K562 (cell line): ENCODE data around the gene RAG2. TPM values are rescaled to one million over a fixed set of nuclear protein-coding genes. Genes with fewer than 3 reads are reported as not detected.

Experiments used
- CTBP1 ChIP-seq: fragments of 450-650 bp; IDR thresholded peaks from 2 replicates; pipeline ENCODE4 v1.6.1; 2016; ENCODE audit warnings: borderline replicate concordance
- HDAC8 ChIP-seq: fragments of 450-650 bp; IDR thresholded peaks from 2 replicates; pipeline ENCODE4 v1.6.1; 2016; ENCODE audit warnings: mild to moderate bottlenecking, missing genetic modification characterization, moderate library complexity, missing compliant biosample characterization
- HNRNPLL ChIP-seq: fragments of 200-400 bp; formaldehyde crosslinking; IDR thresholded peaks from 2 replicates; pipeline ENCODE4 v1.6.1; 2017; ENCODE audit warnings: low read length, low read depth, mild to moderate bottlenecking; ENCODE audit not compliant: poor library complexity, severe bottlenecking
- MNT ChIP-seq, 2 experiments: fragments of 450-650 bp; conservative IDR thresholded peaks; 2 replicates each; pipeline ENCODE4 v1.6.1; 2017; ENCODE audit warnings: mild to moderate bottlenecking in 2 of 2, moderate library complexity in 2 of 2
- NFE2 ChIP-seq: IDR thresholded peaks from 2 replicates; pipeline ENCODE4 v1.6.1; 2014; ENCODE audit warnings: antibody characterized with exemption, low read depth
- NR2C1 ChIP-seq, 2 experiments: fragments of 450-650 bp; IDR thresholded peaks; 2 replicates each; pipeline ENCODE4 v1.6.1; 2017; ENCODE audit warnings: mild to moderate bottlenecking in 2 of 2, antibody characterized with exemption in 1 of 2, inconsistent platforms in 1 of 2, missing compliant biosample characterization in 1 of 2, missing genetic modification characterization in 1 of 2
- PHF8 ChIP-seq: fragments of 200-600 bp; sonication (generic); IDR thresholded peaks from 2 replicates; pipeline ENCODE4 v1.6.1; 2012; ENCODE audit warnings: mixed run types, mild to moderate bottlenecking, inconsistent platforms, low read length, moderate library complexity, borderline replicate concordance
- PRDM10 ChIP-seq: fragments of 450-650 bp; IDR thresholded peaks from 2 replicates; pipeline ENCODE4 v1.6.1; 2018; ENCODE audit not compliant: partially characterized antibody
- SMAD4 ChIP-seq: fragments of 250-450 bp; sonication (Bioruptor Pico); conservative IDR thresholded peaks from 2 replicates; pipeline ENCODE4 v1.8.0; 2021; ENCODE audit warnings: inconsistent platforms, mild to moderate bottlenecking, moderate library complexity
- SP1 ChIP-seq: sonication (generic); formaldehyde crosslinking; IDR thresholded peaks from 2 replicates; pipeline ENCODE4 v1.8.1; 2022; ENCODE audit warnings: mild to moderate bottlenecking, missing genetic modification reagents
- ZEB2 ChIP-seq: fragments of 450-650 bp; IDR thresholded peaks from 2 replicates; pipeline ENCODE4 v1.6.1; 2016
- ZNF175 ChIP-seq: fragments of 200-800 bp; sonication (Bioruptor generic); IDR thresholded peaks from 2 replicates; pipeline ENCODE4 v1.6.1; 2016; ENCODE audit warnings: low read depth, mild to moderate bottlenecking, missing genetic modification characterization, missing compliant biosample characterization
- polyA plus RNA-seq, 8 experiments: library from polyadenylated mRNA; depleted of rRNA in 4 of 8; stranded (reverse) in 5 of 8; unstranded in 3 of 8; fragments of >200 nt; fragmentation: Nextera tagmentation in 2 of 8; fragmentation: Illumina TruSeq in 1 of 8; extraction: Ambion mirVana in 2 of 8; extraction: Trizol in 1 of 8; gene quantifications; 2 replicates each; pipeline versions ENCODE4 v1.2.1 to v1.2.3, GENCODE V29; 2011 to 2014; ENCODE audit warnings: inconsistent platforms in 1 of 8, missing spikeins in 1 of 8
- total RNA-seq, 7 experiments: library from RNA; depleted of rRNA in 6 of 7; stranded (reverse); fragments of >200 nt in 6 of 7; fragmentation: Illumina TruSeq in 2 of 7; extraction: Trizol in 2 of 7; gene quantifications; 2 replicates each; pipeline versions ENCODE4 v1.2.1 to v1.2.3, GENCODE V29; 2011 to 2021; ENCODE audit warnings: low replicate concordance in 1 of 7
- TF ChIP-seq, protein P1 (sequence below): fragments of 150-350 bp; conservative IDR thresholded peaks from 2 replicates; pipeline ENCODE4 v1.6.1; 2014; ENCODE audit warnings: low read length
- TF ChIP-seq, protein P2 (sequence below): sonication (generic); formaldehyde crosslinking; IDR thresholded peaks from 2 replicates; pipeline ENCODE4 v1.8.0; 2022; ENCODE audit warnings: mild to moderate bottlenecking, missing genetic modification reagents
- TF ChIP-seq, protein P3 (sequence below): fragments of 450-650 bp; IDR thresholded peaks from 2 replicates; pipeline ENCODE4 v1.6.1; 2016; ENCODE audit warnings: mild to moderate bottlenecking

RAG2 gene
- total and polyA plus RNA-seq, 9 of the 15 experiments (the other 6 are each of a cell fraction or from before 2014, with no cell fraction given) = 0.06 to 2.7 (median 0.26) TPM; not detected in 3

DNA sequence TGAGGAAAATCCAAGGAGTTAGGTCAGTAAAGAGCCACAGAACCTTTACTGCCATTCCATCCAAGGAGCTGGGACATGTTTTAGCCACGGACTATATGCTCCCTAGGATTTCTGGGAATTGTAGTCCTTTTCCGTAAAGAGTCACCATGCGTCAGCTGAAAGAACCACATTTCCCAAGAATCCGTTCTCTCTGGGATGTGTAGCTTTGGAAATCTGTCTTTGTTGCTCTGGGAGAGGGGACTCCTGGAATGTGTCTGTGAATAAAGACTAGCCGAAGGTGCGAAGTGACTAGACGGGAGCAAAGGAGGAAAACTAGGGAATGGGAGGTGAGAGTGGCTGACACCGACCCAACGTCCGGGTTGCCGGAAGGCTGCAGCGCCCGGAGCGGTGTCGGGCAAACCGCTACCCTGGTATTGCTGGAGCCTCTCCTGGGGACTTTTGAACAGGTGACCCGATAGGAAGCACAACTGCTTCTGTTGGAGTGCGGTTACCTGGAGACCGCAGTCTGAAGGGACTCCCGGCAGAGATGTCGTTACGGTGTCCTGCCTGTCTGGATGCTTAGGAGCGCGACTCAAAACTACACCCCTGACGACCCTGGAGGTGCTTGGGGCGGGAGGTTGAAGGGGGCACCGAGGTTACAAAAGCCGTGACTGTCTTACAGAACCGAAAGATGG is 3.6 kb downstream of the RAG2 start, which contains the start of gene IFTAP (continued):
- TF ChIP-seq, protein P1, sequence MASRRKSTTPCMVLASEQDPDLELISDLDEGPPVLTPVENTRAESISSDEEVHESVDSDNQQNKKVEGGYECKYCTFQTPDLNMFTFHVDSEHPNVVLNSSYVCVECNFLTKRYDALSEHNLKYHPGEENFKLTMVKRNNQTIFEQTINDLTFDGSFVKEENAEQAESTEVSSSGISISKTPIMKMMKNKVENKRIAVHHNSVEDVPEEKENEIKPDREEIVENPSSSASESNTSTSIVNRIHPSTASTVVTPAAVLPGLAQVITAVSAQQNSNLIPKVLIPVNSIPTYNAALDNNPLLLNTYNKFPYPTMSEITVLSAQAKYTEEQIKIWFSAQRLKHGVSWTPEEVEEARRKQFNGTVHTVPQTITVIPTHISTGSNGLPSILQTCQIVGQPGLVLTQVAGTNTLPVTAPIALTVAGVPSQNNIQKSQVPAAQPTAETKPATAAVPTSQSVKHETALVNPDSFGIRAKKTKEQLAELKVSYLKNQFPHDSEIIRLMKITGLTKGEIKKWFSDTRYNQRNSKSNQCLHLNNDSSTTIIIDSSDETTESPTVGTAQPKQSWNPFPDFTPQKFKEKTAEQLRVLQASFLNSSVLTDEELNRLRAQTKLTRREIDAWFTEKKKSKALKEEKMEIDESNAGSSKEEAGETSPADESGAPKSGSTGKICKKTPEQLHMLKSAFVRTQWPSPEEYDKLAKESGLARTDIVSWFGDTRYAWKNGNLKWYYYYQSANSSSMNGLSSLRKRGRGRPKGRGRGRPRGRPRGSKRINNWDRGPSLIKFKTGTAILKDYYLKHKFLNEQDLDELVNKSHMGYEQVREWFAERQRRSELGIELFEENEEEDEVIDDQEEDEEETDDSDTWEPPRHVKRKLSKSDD = no peak
- TF ChIP-seq SMAD4 (0 out of 2 replicates have a peak, but pooled peaks have one; percentile 43), HDAC8 (tag) (0 out of 2 replicates have a peak, but pooled peaks have one; percentile 26), ZEB2 (peak; percentile 99), MNT (conservative IDR thresholded peaks at IDR 0.05) (peak; percentile 41 to 69; a peak in 3 of 4 replicates), PRDM10 (peak; percentile 33), NR2C1 (IDR thresholded peaks at IDR 0.05) (peak; percentile 72), NR2C1 (tag; IDR thresholded peaks at IDR 0.05) (peak; percentile 94), CTBP1 (peak; percentile 72; the same call in 1 of the 2 replicates), PHF8 (peak; percentile 51; the same call in 1 of the 2 replicates), ZNF175 (peak; percentile 91), HNRNPLL (peak; percentile 53), NFE2 (peak; percentile 72), SP1 (CRISPR knock-in tag) (0 out of 2 replicates have a peak, but pooled peaks have one; percentile 39)
- TF ChIP-seq, protein P2, sequence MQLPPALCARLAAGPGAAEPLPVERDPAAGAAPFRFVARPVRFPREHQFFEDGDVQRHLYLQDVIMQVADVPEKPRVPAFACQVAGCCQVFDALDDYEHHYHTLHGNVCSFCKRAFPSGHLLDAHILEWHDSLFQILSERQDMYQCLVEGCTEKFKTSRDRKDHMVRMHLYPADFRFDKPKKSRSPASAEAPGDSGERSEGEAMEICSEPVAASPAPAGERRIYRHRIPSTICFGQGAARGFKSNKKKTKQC = no peak
- TF ChIP-seq, protein P3, sequence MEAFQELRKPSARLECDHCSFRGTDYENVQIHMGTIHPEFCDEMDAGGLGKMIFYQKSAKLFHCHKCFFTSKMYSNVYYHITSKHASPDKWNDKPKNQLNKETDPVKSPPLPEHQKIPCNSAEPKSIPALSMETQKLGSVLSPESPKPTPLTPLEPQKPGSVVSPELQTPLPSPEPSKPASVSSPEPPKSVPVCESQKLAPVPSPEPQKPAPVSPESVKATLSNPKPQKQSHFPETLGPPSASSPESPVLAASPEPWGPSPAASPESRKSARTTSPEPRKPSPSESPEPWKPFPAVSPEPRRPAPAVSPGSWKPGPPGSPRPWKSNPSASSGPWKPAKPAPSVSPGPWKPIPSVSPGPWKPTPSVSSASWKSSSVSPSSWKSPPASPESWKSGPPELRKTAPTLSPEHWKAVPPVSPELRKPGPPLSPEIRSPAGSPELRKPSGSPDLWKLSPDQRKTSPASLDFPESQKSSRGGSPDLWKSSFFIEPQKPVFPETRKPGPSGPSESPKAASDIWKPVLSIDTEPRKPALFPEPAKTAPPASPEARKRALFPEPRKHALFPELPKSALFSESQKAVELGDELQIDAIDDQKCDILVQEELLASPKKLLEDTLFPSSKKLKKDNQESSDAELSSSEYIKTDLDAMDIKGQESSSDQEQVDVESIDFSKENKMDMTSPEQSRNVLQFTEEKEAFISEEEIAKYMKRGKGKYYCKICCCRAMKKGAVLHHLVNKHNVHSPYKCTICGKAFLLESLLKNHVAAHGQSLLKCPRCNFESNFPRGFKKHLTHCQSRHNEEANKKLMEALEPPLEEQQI = 0 out of 2 replicates have a peak, but pooled peaks have one; percentile 65
